Spleen (tissue), 11 donors: Measurements from ENCODE around the gene KLHL25. TPM values are rescaled to one million over a fixed set of nuclear protein-coding genes. Genes with fewer than 3 reads are reported as not detected.

Source experiments
- DNase-seq: peaks from one replicate; pipeline ENCODE4 v3.0.0-alpha.2; 2020
- H3K27ac ChIP-seq, 8 donors: fragments of 200-600 bp; sonication (generic) in 7 of 8; 1 replicate in 4 of 8; 2 replicates in 4 of 8; pipeline versions ENCODE4 v1.5.0 to v1.8.0; 2016 to 2021; ENCODE audit warnings: inconsistent platforms in 4 of 8, mild to moderate bottlenecking in 4 of 8, moderate library complexity in 1 of 8
- H3K27me3 ChIP-seq, 7 donors: fragments of 200-600 bp; sonication (generic) in 6 of 7; replicated peaks in 1 of 7; 1 replicate in 4 of 7; 2 replicates in 3 of 7; pipeline versions ENCODE4 v1.5.0 to v1.8.0; 2016 to 2021; ENCODE audit warnings: inconsistent platforms in 3 of 7, mild to moderate bottlenecking in 1 of 7
- H3K36me3 ChIP-seq, 6 donors: fragments of 200-600 bp; sonication (generic) in 5 of 6; 1 replicate in 4 of 6; 2 replicates in 2 of 6; pipeline versions ENCODE4 v1.5.0 to v1.8.0; 2016 to 2021; ENCODE audit warnings: inconsistent platforms in 2 of 6
- H3K4me1 ChIP-seq, 6 donors: fragments of 200-600 bp; sonication (generic) in 5 of 6; 1 replicate in 3 of 6; 2 replicates in 3 of 6; pipeline versions ENCODE4 v1.5.0 to v1.8.0; 2016 to 2021; ENCODE audit warnings: inconsistent platforms in 3 of 6
- H3K4me3 ChIP-seq, 8 donors: fragments of 200-600 bp; sonication (generic) in 7 of 8; 1 replicate in 4 of 8; 2 replicates in 4 of 8; pipeline versions ENCODE4 v1.5.0 to v1.8.0; 2016 to 2021; ENCODE audit warnings: inconsistent platforms in 4 of 8, mild to moderate bottlenecking in 4 of 8, moderate library complexity in 2 of 8
- H3K9me3 ChIP-seq, 8 donors: fragments of 200-600 bp; sonication (generic) in 7 of 8; 1 replicate in 4 of 8; 2 replicates in 4 of 8; pipeline versions ENCODE4 v1.5.0 to v1.8.0; 2016 to 2021; ENCODE audit warnings: inconsistent platforms in 4 of 8
- POLR2A ChIP-seq, 3 donors: fragments of 450-650 bp; IDR thresholded peaks; one replicate each; pipeline ENCODE4 v1.5.1; 2017; ENCODE audit warnings: antibody characterized with exemption in 3 of 3, mild to moderate bottlenecking in 1 of 3
- POLR2AphosphoS5 ChIP-seq, 3 donors: sonication (generic); formaldehyde crosslinking; IDR thresholded peaks; one replicate each; pipeline ENCODE4 v1.5.1; 2017; ENCODE audit warnings: antibody characterized with exemption in 3 of 3
- WGBS, 5 donors: extraction: QIAGEN DNeasy Blood & Tissue Kit in 3 of 5; methylation state at CpG; one replicate each; pipeline versions ENCODE4 v1.1.5 to v1.1.7; 2013 to 2018; 5-methylcytosine and 5-hydroxymethylcytosine counted together
- intact Hi-C: fragments of 100-400 bp; cut with DNase I; formaldehyde crosslinking; loops from one replicate; pipeline ENCODE4 v1.15.0; 2023; ENCODE audit warnings: low total_unique reads
- polyA plus RNA-seq, 3 donors: library from polyadenylated mRNA; stranded (reverse); fragments of 200-250 nt; gene quantifications; one replicate each; pipeline ENCODE4 v1.2.1, GENCODE V29; 2013
- total RNA-seq, 7 donors: library from RNA; depleted of rRNA in 3 of 7; stranded (reverse); fragments of >200 nt in 3 of 7; fragmentation: NEBNext Ultra II Directional in 4 of 7; extraction: Animal tissue kit (Norgen Biotek cat#: 25700) in 4 of 7; gene quantifications; one replicate each; pipeline versions ENCODE4 v1.1.0 to v1.2.1, GENCODE V29; 2016 to 2021
- TF ChIP-seq, protein P1 (sequence below), 11 experiments: fragments of 200-600 bp in 7 of 11; fragments of 450-650 bp in 4 of 11; sonication (generic) in 4 of 11; IDR thresholded peaks in 8 of 11; conservative IDR thresholded peaks in 3 of 11; 1 replicate in 7 of 11; 2 replicates in 4 of 11; pipeline versions ENCODE4 v1.4.0 to v1.8.0; 2016 to 2021; ENCODE audit warnings: antibody characterized with exemption in 11 of 11, inconsistent platforms in 4 of 11, mild to moderate bottlenecking in 1 of 11
- donor health status: healthy with polysubstance abuse.
- donor health status: DM: no; HTN: no; CAD: no; lungs with moderate emphysema.
- donor health status: DM: no; HTN: no; CAD: no.
- donor health status: Bipolar disorder and iron deficiency.
- donor health status: healthy.
- donor health status: DM: no; HTN: no; CAD: no.
- donor health status: DM: yes; HTN: yes; CAD: no.

The KLHL25 gene
- total and polyA plus RNA-seq, 10 donors, result 1.00 to 4.6 (median 3.1) TPM

- DNase-seq, result no peak
- Histone ChIP-seq H3K9me3 (no peaks in the 10 kb centered on the region), H3K27ac (no peak overlapping the region), H3K4me1 (peaks cover 0 to 4% (median 0%) of the 10 kb centered on the region in 6 donors), H3K27me3 (no peaks in the 10 kb centered on the region), H3K36me3 (peaks cover 9 to 100% (median 90%) of the 10 kb centered on the region in 6 donors), H3K4me3 (no peak overlapping the region)
- WGBS, 5 donors, result 94 to 98% (median 95%) methylated on average over 11 of the region's 11 CpGs
- intact Hi-C loops, result no loop called here
- no peak for TF ChIP-seq POLR2A (IDR thresholded peaks at IDR 0.05)
- TF ChIP-seq POLR2AphosphoS5 (IDR thresholded peaks at IDR 0.05), result no peak
- TF ChIP-seq, protein P1, sequence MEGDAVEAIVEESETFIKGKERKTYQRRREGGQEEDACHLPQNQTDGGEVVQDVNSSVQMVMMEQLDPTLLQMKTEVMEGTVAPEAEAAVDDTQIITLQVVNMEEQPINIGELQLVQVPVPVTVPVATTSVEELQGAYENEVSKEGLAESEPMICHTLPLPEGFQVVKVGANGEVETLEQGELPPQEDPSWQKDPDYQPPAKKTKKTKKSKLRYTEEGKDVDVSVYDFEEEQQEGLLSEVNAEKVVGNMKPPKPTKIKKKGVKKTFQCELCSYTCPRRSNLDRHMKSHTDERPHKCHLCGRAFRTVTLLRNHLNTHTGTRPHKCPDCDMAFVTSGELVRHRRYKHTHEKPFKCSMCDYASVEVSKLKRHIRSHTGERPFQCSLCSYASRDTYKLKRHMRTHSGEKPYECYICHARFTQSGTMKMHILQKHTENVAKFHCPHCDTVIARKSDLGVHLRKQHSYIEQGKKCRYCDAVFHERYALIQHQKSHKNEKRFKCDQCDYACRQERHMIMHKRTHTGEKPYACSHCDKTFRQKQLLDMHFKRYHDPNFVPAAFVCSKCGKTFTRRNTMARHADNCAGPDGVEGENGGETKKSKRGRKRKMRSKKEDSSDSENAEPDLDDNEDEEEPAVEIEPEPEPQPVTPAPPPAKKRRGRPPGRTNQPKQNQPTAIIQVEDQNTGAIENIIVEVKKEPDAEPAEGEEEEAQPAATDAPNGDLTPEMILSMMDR (IDR thresholded peaks at IDR 0.05 in 8 of 11, conservative IDR thresholded peaks at IDR 0.05 in 3 of 11), result no peak
These were observed 53.1 kb downstream of the KLHL25 start for GRCh38 chr15:85741662-85742061.

- H3K36me3 ChIP-seq, result peaks cover 9 to 100% (median 90%) of the 10 kb centered on the region in 6 donors
- DNase-seq, result peak; percentile 71
- 93 to 96% (median 96%) methylated on average over 20 of the region's 20 CpGs for WGBS, 5 donors
- H3K27me3 ChIP-seq, result no peaks in the 10 kb centered on the region
- peaks cover 0 to 4% (median 0%) of the 10 kb centered on the region in 6 donors for H3K4me1 ChIP-seq
- H3K27ac ChIP-seq, result no peak overlapping the region
- TF ChIP-seq, protein P1 (IDR thresholded peaks at IDR 0.05 in 8 of 11, conservative IDR thresholded peaks at IDR 0.05 in 3 of 11), result no peak
- TF ChIP-seq POLR2AphosphoS5 (IDR thresholded peaks at IDR 0.05), result peak; percentile 56 to 84 (median 61)
- intact Hi-C loops, result no loop called here
- no peaks in the 10 kb centered on the region for H3K9me3 ChIP-seq
- no peak overlapping the region for H3K4me3 ChIP-seq
These were observed 53.7 kb downstream of the KLHL25 start for GRCh38 chr15:85741021-85741421.

DNA sequence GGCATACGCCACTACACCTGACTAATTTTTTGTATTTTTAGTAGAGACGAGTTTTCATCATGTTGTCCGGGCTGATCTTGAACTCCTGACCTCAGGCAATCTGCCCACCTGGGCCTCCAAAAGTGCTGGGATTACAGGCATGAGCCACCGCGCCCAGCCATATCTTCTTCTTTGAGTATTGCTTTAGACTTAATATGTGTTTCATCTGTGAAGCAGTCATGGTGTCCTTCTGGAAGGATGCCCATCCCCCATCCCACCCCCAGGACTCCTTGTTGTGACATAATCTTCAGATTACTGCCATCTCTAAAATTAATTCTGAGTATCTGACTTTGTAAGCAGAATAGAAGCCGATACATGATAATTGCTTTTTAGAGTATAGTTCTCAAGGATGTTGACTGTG, 57.7 kb downstream of the KLHL25 start:
- WGBS, 5 donors, result 93 to 97% (median 95%) methylated on average over 6 of the region's 6 CpGs
- Histone ChIP-seq H3K27me3 (no peaks in the 10 kb centered on the region), H3K4me3 (no peak overlapping the region), H3K9me3 (peaks cover 7 to 17% (median 13%) of the 10 kb centered on the region in 8 donors), H3K36me3 (peaks cover 15 to 100% (median 90%) of the 10 kb centered on the region in 6 donors), H3K27ac (no peak overlapping the region), H3K4me1 (peaks cover 0 to under 1% (median 0%) of the 10 kb centered on the region in 6 donors)
- intact Hi-C loops, result loop anchor here (10.0 kb wide), 1 partner anchor 58 kb away; the partner anchor contains the start of gene KLHL25
- no peak for TF ChIP-seq POLR2A (IDR thresholded peaks at IDR 0.05)
- TF ChIP-seq, protein P1 (IDR thresholded peaks at IDR 0.05 in 8 of 11, conservative IDR thresholded peaks at IDR 0.05 in 3 of 11), result no peak
- TF ChIP-seq POLR2AphosphoS5 (IDR thresholded peaks at IDR 0.05), result no peak
- no peak for DNase-seq

- H3K4me1 ChIP-seq, result peaks cover 0 to 9% (median 3%) of the 10 kb centered on the region in 6 donors
- DNase-seq, result no peak
- no peak overlapping the region for H3K27ac ChIP-seq
- no peak overlapping the region for H3K4me3 ChIP-seq
- H3K27me3 ChIP-seq, result no peaks in the 10 kb centered on the region
- H3K9me3 ChIP-seq, result peaks cover 7 to 17% (median 13%) of the 10 kb centered on the region in 8 donors
- intact Hi-C loops, result loop anchor here (10.0 kb wide), 1 partner anchor 61 kb away; the partner anchor contains the start of gene KLHL25
- peaks cover 13 to 100% (median 96%) of the 10 kb centered on the region in 6 donors for H3K36me3 ChIP-seq
- TF ChIP-seq POLR2AphosphoS5 (IDR thresholded peaks at IDR 0.05) (no peak), POLR2A (IDR thresholded peaks at IDR 0.05) (no peak)
These were observed 61.3 kb downstream of the KLHL25 start for GRCh38 chr15:85733416-85733815.
